Upper lobe of left lung (tissue), 4 donors: Measurements from ENCODE around the gene NEK11.

Experiments used
- CTCF ChIP-seq, 6 experiments: fragments of 450-650 bp in 4 of 6; fragments of 200-600 bp in 2 of 6; sonication (generic) in 2 of 6; IDR thresholded peaks; one replicate each; pipeline ENCODE4 v1.5.1; 2016 to 2019; ENCODE audit warnings: antibody characterized with exemption in 6 of 6
- EP300 ChIP-seq, 4 donors: sonication (generic); formaldehyde crosslinking; IDR thresholded peaks; one replicate each; pipeline ENCODE4 v1.5.1; 2017; ENCODE audit warnings: antibody characterized with exemption in 4 of 4, control low read depth in 2 of 4
- POLR2A ChIP-seq, 4 donors: fragments of 450-650 bp; IDR thresholded peaks; one replicate each; pipeline ENCODE4 v1.5.1; 2016 to 2017; ENCODE audit warnings: antibody characterized with exemption in 4 of 4, mild to moderate bottlenecking in 2 of 4
- POLR2AphosphoS5 ChIP-seq, 2 donors: sonication (generic); formaldehyde crosslinking; IDR thresholded peaks; one replicate each; pipeline ENCODE4 v1.5.1; 2017; ENCODE audit warnings: antibody characterized with exemption in 2 of 2

GRCh38 chr3:131387796-131388489 lies 361.3 kb downstream of the NEK11 start:
- TF ChIP-seq CTCF (IDR thresholded peaks at IDR 0.05) (no peak), POLR2A (IDR thresholded peaks at IDR 0.05) (no peak), POLR2AphosphoS5 (IDR thresholded peaks at IDR 0.05) (no peak), EP300 (IDR thresholded peaks at IDR 0.05) (no peak)
